UCSD-AML1 (cell line): Measurements from ENCODE around the gene TAF10.

Experiments
- DNase-seq: peaks from one replicate; lab custom pipeline; 2025; ENCODE audit not compliant: unreplicated experiment; lab: John Stamatoyannopoulos, UW

Gene TAF10

DNA sequence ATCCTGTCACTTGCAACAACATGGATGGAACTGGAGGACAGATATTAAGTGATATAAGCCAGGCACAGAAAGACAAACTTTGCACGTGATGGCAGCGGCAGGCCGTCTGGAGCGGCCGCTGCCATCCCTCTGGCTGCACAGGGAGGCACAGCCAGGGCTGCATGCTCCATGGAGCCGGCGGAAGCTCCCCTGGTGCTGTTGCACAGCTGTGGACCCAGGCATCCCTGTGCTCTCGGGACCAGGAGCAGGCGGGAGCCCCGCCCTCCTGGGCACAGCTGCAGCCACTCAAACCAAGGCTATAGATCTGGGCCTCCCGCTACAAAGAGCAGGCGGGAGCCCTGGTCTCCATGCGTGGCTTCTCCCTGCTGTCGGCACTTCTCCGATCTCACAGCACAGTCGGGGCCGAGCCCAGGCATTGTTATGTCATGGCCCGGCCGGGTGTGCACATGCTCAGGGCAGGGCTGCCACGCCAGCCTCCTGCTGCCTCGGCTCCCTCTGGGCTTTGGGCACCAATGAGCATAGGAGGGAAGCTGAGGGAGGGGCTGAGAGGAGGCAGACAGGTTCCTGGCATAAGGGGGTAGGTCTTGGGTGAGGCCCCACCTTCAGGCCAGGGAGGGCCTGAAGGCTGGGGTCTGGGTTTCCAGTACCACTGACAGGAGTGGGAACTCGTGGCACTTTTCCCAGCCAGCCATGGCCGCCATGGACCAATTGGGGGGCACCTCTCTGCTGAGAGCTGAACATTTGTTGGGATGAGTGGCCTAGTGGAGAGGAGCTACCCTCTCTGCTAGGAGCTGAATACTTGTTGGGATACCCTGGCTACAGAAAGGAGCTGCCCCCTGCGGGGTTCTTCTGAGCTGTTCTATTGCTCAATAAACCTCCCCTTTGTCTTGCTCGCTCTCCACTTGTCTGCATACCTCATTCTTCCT lies 25.3 kb downstream of the TAF10 start:
- no peak for DNase-seq

- no peak for DNase-seq
These were observed 27.5 kb downstream of the TAF10 start for GRCh38 chr11:6584528-6584927.

DNA sequence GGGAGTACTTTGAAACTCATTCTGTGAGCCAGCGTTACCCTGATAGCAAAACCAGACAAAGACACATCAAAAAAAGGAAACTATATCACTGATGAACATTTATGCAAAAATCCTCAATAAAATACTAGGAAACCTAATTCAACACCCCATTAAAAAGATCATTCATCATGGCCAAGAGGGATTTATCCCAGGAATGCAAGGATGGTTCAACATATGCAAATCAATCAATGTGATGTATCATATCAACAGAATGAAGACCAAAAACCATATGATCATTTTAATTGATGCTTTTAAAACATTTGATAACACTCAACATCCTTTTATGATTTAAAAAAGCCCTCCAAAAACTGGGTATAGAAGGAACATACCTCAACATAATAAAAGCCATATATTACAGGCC lies 28.4 kb downstream of the TAF10 start:
- no peak for DNase-seq

GRCh38 chr11:6579681-6580080 lies 32.3 kb downstream of the TAF10 start:
- no peak for DNase-seq

DNA sequence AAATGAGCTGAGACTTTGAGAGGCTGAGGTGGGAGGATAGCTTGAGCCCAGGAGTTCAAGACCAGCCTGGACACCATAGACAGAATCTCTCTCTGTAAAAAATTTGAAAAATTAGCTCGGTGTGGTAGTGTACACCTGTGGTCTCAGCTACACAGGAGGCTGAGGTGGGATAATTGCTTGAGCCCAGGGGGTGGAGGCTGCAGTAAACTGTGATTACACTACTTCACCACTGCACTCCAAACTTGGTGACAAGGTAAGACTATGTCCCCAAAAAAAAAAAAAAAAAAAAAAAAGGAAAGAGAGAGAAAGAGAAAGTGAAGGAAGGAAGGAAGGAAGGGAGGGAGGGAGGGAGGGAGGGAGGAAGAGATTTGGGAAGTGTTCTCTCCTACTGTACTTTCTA lies 33.9 kb downstream of the TAF10 start:
- no peak for DNase-seq

- no peak for DNase-seq
These were observed 35.3 kb downstream of the TAF10 start for GRCh38 chr11:6576471-6577373.

- no peak for DNase-seq
These were observed 37.0 kb downstream of the TAF10 start for GRCh38 chr11:6574816-6575715.

- DNase-seq, result no peak
These were observed 39.8 kb downstream of the TAF10 start for GRCh38 chr11:6572215-6572614.

GRCh38 chr11:6571434-6572008 lies 40.5 kb downstream of the TAF10 start:
- DNase-seq, result no peak

GRCh38 chr11:6570691-6571427 lies 41.2 kb downstream of the TAF10 start:
- no peak for DNase-seq

DNA sequence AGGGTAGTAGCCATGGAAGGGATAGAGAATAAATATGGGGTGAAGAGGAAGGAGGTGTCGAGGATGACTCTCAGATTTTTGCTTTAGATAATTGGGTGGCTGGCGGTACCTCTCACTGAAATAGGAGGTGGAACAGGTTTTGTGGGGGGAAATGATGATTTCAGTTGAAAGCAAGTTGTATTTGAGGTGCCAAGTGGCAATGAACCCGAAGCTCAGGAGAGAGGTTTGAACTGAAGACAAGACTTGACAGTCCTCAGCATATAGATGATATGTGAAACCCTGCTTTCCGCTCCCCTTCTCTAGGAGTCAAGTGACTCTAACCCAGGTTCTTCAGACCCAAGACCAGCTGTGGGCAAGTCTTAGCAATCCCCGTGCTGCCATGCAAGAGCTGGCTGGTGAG lies 42.3 kb downstream of the TAF10 start:
- DNase-seq, result no peak

DNA sequence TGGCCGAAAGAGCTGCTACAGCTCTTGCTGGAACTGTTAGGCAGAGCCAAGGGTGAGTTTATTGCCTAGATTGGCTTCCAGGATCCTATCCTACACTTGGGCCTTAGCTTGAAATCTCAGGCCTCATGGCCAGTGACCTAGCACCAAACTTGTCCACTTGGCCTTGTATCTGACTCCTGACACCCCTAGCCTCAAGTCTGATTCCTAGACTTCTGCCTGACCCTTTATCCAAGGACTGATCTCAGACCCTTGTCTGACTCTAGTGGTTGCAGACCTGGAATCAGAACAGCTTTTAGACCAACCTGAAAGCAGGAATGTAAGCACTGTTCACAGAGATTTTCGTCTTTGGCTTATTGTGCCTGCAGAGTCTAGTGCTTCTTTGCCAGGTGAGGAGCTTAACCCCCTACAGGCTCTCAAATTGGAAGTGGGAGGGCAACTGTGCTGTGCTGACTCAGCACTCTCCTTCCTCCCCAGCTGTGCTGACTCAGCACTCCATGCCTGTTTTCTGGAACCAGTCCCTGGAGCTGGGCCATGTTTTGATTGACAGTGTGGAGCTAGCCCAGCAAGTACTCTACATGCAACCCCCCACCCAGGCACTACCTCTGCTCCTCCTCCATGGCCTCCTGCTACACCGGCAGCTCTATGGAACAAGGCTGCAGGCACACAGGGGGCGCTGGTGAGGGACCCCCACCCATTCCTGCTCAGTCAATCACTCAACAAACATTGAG lies 43.7 kb downstream of the TAF10 start:
- peak; percentile 48 for DNase-seq

DNA sequence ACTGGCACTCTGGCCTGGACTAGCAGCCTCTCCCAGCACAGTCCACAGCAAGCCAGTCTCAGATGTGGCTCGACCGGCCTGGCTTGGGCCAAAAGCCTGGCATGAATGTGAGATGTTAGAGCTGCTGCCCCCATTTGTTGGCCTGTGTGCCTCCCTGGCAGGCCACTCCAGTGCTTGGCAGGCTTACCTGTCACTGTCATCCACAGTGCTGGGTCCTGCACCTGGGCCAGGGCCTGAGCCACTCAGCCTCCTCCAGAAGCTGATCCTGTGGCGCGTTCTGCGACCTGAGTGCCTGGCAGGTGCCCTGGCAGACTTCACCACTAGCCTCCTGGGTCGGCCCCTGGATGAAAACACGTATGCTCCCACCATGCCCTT lies 44.7 kb downstream of the TAF10 start:
- no peak for DNase-seq

DNA sequence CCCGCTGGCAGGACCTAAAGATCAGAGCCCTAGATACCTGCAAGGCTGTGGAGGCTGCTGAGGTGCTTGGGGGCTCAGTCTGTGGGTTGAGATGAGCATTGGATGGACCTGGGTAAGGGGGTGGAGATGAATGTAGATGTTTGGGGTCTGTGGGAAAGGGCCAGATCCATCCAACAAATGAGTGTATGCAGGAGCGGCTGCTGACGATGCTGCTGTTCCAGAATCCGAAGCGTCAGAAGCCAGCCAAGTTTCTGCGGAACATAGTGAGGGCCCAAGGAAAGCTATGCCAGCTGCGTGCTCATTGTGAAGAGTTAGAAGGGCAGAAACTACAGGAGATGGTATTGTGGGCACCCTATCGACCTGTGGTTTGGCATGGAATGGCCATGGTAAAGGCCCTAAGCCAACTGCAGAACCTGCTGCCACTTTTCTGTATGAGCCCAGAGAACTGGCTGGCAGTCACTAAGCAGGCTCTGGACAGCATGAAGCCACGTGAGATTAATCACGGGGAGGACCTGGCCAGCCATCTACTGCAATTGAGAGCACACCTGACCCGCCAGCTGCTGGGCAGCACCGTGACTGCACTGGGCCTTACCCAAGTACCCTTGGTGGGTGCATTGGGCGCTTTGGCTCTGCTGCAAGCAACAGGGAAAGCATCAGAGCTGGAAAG lies 45.2 kb downstream of the TAF10 start:
- no peak for DNase-seq

- no peak for DNase-seq
These were observed 45.9 kb downstream of the TAF10 start for GRCh38 chr11:6565988-6566703.

- no peak for DNase-seq
These were observed 46.7 kb downstream of the TAF10 start for GRCh38 chr11:6565325-6565724.

GRCh38 chr11:6563667-6564066 lies 48.3 kb downstream of the TAF10 start:
- DNase-seq, result no peak

DNA sequence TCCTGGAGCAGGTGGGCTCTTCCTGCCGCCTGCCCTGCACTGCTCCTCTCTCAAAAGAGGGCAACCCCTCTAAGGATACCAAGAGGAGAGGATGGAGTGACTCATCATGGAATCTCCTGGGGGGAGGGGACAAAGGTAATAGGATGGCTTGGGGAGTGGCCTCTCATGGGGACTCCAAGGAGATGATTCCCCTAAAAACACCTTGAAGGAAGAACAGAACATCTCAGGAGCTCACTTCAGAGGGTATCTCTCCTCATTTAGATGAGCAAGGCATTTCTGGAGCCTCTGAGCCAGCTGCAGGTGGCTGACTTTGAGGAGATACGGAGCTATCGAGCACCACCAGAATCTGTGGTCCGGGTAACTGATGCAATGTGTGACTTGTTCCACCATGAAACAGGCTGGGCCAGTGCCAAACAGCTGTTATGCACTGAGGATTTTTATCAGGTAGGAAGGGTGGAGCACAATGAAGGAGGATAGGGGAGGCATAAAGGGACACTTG lies 48.8 kb downstream of the TAF10 start:
- no peak for DNase-seq
